ENCODE measurements around the gene RPLP1. TPM values are rescaled to one million over a fixed set of nuclear protein-coding genes. Genes with fewer than 3 reads are reported as not detected.

RPLP1 gene
- total RNA-seq, 1 donor from 2014 or later, result 379 TPM

- intact Hi-C loops (cut with DNase I), result no loop called here
- H3K9me3 ChIP-seq, result no peaks in the 10 kb centered on the region
- H3K27ac ChIP-seq, result no peak overlapping the region
- peak in 1 of 2 donors; percentile 68 for DNase-seq (ENCODE audit: low spot score in 2 of 2)
- H3K4me3 ChIP-seq, result peak overlapping the region in 1 of 2 donors; percentile 5
- H3K27me3 ChIP-seq, result no peaks in the 10 kb centered on the region
- TF ChIP-seq, protein P1, sequence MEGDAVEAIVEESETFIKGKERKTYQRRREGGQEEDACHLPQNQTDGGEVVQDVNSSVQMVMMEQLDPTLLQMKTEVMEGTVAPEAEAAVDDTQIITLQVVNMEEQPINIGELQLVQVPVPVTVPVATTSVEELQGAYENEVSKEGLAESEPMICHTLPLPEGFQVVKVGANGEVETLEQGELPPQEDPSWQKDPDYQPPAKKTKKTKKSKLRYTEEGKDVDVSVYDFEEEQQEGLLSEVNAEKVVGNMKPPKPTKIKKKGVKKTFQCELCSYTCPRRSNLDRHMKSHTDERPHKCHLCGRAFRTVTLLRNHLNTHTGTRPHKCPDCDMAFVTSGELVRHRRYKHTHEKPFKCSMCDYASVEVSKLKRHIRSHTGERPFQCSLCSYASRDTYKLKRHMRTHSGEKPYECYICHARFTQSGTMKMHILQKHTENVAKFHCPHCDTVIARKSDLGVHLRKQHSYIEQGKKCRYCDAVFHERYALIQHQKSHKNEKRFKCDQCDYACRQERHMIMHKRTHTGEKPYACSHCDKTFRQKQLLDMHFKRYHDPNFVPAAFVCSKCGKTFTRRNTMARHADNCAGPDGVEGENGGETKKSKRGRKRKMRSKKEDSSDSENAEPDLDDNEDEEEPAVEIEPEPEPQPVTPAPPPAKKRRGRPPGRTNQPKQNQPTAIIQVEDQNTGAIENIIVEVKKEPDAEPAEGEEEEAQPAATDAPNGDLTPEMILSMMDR (IDR thresholded peaks at IDR 0.05), result peak in 2 of 3 experiments; percentile 22 to 39
- no peaks in the 10 kb centered on the region for H3K36me3 ChIP-seq
- H3K4me1 ChIP-seq, result peaks cover 0 to 15% of the 10 kb centered on the region in 2 donors
Observed at GRCh38 chr15:69410248-69410874, 42.3 kb upstream of the RPLP1 start.

DNA sequence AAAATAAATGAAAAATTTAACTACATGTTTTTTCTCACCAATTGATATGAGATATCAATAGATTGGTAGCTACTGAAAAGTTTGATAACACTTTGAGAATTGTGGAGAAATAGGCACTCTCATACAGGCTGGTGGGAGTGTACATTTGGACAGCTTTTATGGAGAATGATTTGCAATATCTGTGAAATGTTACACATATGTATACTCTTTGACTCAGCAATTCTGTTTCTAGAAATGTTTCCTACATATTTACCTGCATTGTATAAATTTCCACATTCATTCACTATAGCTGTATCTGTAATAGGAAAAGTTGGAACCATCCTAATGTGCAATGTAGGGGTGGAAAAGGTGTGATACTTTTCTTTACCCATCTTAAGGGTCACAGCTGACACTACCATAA is 40.3 kb upstream of the RPLP1 start:
- H3K4me1 ChIP-seq, result peaks cover 0 to 15% of the 10 kb centered on the region in 2 donors
- H3K9me3 ChIP-seq, result no peaks in the 10 kb centered on the region
- DNase-seq (ENCODE audit: low spot score in 2 of 2), result no peak
- TF ChIP-seq, protein P1 (IDR thresholded peaks at IDR 0.05), result no peak
- H3K27me3 ChIP-seq, result no peaks in the 10 kb centered on the region
- intact Hi-C loops (cut with DNase I), result no loop called here
- H3K4me3 ChIP-seq, result no peak overlapping the region
- H3K27ac ChIP-seq, result no peak overlapping the region
- no peaks in the 10 kb centered on the region for H3K36me3 ChIP-seq

DNA sequence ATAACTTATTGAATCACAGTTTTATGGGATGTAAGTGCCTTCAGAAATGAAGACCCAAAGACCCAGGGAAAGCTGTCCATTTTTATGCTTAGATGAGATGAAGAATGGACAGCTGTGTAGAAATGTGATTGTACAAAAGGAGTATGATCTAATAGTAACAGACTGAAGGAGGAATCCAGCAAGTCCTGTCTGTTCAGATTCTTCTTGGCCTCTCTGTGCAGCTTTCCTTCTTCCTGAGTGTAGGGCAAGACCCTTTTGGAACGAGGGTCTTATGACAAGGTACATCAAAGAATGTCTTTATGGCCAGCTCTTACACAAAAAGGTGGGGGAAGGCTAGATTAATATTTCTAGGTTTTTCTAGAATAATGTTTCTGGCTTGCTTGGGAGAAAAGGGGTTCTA is 39.9 kb upstream of the RPLP1 start:
- Histone ChIP-seq H3K27ac (no peak overlapping the region), H3K4me1 (peaks cover 0 to 18% of the 10 kb centered on the region in 2 donors), H3K27me3 (no peaks in the 10 kb centered on the region), H3K4me3 (peak overlapping the region in 1 of 2 donors; percentile 91), H3K36me3 (no peaks in the 10 kb centered on the region), H3K9me3 (no peaks in the 10 kb centered on the region)
- TF ChIP-seq, protein P1 (IDR thresholded peaks at IDR 0.05), result no peak
- intact Hi-C loops (cut with DNase I), result no loop called here
- no peak for DNase-seq (ENCODE audit: low spot score in 2 of 2)

DNA sequence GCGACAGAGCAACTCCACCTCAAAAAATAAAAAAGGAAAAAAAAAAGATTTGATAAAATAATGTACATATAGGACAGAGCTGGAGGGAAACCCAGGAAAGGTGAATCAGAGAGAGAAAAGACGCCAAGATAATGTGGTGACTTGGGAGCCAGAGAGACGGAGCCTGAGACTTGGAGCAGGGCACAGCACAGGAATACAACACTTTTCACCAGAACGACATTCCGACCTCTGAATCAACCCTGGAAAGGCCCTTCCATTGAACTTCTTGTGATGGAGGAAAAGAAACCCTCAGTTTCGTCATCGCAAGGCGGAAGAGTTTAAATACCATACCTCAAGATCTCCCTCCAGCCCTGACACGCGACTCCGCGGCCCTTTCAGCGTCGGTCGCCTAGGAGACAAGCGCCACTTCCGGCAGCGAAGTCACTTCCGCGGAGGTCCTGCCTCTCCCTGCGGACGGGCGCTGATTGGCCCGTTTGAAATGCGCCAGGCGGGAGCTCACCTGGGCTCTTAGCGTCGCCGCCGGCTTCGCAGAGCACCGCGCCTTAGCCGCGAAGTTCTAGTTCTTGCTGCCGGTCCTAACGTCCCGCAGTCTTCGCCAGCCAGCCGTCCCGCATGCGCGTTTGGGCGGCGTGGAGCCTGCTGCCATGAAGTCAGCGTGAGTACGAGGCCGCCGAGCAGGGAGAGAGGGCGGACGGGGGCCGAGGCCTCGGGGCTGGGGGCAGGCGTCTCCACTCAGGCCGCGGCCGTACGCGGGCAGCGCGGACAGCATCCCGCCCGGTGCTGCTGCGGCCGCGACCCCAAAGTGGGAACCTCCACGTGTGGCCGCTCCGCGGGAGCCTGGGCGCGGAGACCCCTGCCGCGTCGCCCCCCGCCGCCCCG is 38.6 kb upstream of the RPLP1 start, which contains the start of gene KIF23:
Gene KIF23 (plus strand): TSS at position 528 of the 879 bp plus-strand sequence. CDS start 117 bp downstream, at position 645.
- Histone ChIP-seq H3K36me3 (no peaks in the 10 kb centered on the region), H3K27ac (peak within 1 kb of the TSS; percentile 79 to 97), H3K27me3 (no peaks in the 10 kb centered on the region), H3K9me3 (no peaks in the 10 kb centered on the region), H3K4me3 (peak within 1 kb of the TSS; percentile 91 to 97), H3K4me1 (peaks cover 0 to 22% of the 10 kb centered on the region in 2 donors)
- DNase-seq (ENCODE audit: low spot score in 2 of 2), result peak; percentile 49 to 92
- TF ChIP-seq, protein P1 (IDR thresholded peaks at IDR 0.05), result no peak
- intact Hi-C loops (cut with DNase I), result loop anchor here (1.0 to 2.0 kb wide), 3 partner anchors 38 to 253 kb away; partner anchors contain the start of genes GLCE and RPLP1

GRCh38 chr15:69414701-69415167 is 37.9 kb upstream of the RPLP1 start:
- Histone ChIP-seq H3K36me3 (no peaks in the 10 kb centered on the region), H3K9me3 (no peaks in the 10 kb centered on the region), H3K27me3 (no peaks in the 10 kb centered on the region), H3K27ac (peak overlapping the region; percentile 79 to 97), H3K4me3 (peak overlapping the region; percentile 91 to 97), H3K4me1 (peaks cover 0 to 22% of the 10 kb centered on the region in 2 donors)
- intact Hi-C loops (cut with DNase I), result loop anchor here (1.0 to 2.0 kb wide), 3 partner anchors 38 to 254 kb away; partner anchors contain the start of genes GLCE and RPLP1
- TF ChIP-seq, protein P1 (IDR thresholded peaks at IDR 0.05), result no peak
- peak in 1 of 2 donors; percentile 85 for DNase-seq (ENCODE audit: low spot score in 2 of 2)
